NCI-H2227 (cell line): ENCODE data around the gene FNDC10.
A peak's percentile ranks its signal among the peaks of the same experiment; 100 is the strongest.
"Not testable (repeated sequence)": the region's sequence is repeated elsewhere in the genome, so short reads cannot be mapped to it uniquely, and the experiment has no call there.

Source experiments
- DNase-seq: peaks from one replicate; lab custom pipeline; 2025; ENCODE audit not compliant: unreplicated experiment; lab: John Stamatoyannopoulos, UW

Gene FNDC10

GRCh38 chr1:1599030-1599934 lies 653 bp downstream of the FNDC10 start:
- peak; percentile 67 for DNase-seq

- no peak for DNase-seq
Measured at GRCh38 chr1:1598720-1599029, 1.3 kb downstream of the FNDC10 start.

DNA sequence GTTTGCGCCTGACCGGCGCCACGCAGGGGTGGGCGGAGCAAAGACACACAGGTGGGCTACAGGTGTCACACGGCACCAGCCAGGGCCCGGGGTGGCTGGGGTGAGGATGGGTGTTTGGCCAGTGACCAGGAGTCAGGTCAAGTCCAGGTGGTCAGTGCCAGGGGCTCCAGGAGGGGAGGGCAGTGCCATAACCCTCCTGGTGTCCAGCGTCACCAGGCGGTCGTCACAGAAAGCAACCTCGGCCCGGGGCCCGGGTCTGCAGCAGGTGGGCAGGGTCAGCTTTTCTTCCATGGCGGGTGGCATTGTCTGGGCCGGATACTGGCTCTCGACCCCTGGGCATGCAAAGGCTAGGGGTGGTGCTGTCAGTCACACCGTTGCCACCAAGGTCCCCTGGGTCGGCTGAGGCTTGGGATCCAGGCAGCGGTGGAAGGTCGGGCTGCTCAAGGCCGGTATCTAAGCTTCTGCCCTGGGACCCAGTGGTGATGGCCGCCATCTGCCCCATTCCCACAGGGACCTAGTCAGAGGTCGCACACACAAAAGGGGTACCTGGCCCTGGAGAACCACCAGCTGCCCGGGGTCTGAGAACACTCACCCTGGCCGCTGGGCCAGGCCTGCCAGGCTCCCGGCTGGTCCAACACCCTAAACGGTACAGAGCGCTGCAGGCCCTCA lies 1.8 kb downstream of the FNDC10 start:
- DNase-seq, result no peak

DNA sequence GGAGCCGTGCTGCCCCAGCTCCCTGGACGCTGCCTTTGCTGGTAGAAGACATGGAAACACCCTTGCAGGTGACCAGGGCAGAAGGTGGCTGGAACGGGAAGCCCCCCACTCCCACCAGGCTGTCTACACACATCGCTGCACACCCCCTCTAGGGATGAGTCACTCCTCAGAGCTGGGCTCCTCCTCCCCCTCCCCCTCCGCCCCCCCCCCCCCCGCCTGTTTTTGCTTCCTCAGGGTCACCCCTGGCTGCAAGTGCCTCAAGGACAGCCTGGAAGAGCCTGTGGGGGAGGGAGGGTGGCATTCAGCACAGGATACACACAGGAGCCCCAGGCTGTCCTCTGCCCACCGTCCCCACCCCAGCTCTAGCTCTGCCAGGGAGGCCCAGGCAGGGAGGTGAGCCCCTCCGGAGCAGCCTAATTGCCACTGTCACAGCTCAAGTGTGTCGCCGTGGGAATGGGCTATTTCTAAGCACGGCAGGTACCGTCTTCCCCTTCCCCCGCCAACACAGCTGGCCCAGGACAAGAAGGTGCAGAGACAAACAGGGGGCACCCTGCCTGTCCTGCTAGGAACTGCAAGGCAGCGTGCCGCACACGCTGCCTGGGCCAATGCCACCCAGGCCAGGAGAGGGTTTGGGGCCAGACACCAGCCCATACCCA lies 2.5 kb downstream of the FNDC10 start:
- peak; percentile 45 for DNase-seq

DNA sequence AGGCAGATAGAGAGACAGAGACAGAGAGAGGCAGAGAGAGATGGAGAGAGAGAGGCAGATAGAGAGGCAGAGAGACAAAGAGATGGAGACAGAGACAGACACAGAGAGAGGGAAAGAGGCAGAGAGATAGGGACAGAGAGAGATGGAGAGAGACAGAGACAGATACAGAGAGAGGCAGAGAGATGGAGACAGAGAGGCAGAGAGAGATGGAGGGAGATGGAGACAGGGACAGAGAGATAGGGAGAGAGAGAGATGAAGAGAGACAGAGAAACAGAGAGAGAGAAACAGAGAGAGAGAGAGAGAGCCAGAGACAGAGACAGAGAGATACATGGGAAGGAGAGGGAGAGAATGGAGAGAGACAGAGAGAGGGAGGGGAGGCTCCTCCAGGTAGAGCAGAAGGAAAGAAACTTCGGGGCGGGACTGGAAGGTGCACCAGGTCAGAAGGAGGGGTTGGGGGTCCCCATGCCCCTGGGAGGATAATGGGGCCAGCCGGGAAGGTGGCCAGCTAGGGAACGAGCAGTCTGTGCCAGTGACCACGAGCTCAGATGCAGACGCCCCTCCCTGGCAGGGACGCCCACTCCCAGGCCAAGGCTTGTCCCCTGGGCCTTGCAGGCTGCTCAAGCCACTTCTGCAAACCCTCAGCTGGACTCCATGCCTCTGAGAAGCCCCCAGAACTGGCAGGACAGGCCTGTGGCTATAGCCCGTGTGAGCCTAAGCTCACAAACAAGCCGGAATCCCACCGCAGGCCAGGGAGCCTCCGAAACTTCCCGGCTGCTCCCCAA lies 3.3 kb downstream of the FNDC10 start:
- no peak for DNase-seq

DNA sequence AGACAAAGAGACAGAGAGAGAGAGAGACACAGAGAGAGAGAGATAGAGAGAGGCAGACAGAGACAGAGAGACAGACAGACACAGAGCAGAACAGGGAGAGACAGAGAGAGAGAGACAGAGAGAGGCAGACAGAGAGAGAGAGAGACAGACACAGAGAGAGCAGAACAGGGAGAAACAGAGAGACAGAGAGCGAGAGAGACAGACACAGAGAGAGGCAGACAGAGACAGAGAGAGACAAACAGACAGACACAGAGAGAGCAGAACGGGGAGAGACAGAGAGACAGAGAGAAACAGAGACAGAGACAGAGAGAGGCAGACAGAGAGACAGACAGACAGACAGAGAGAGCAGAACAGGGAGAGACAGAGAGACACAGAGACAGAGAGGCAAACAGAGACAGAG lies 4.6 kb downstream of the FNDC10 start:
- DNase-seq, result not testable (repeated sequence)

- no peak for DNase-seq
Measured at GRCh38 chr1:1594602-1595260, 5.2 kb downstream of the FNDC10 start.

GRCh38 chr1:1593834-1594601 lies 5.9 kb downstream of the FNDC10 start:
- DNase-seq, result no peak

DNA sequence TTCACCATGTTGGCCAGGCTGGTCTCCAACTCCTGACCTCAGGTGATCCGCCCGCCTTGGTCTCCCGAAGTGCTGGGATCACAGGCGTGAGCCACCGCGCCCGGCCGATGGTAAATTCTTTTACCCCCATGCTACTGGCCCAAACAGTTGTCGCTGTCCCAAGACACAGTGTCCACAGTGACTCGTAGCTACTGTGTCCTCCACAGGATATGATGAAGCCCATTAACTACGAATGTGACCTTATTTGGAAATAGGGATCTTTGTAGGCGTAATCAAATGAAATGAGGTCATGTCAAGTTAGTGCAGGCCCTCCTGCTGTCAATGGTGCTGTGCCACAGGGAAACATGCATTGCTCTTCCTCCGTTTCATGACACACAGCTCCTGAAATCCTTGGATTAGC lies 8.5 kb downstream of the FNDC10 start:
- no peak for DNase-seq

GRCh38 chr1:1583347-1584010 lies 16.5 kb downstream of the FNDC10 start:
- no peak for DNase-seq

- DNase-seq, result no peak
Measured at GRCh38 chr1:1582585-1583346, 17.2 kb downstream of the FNDC10 start.

GRCh38 chr1:1578371-1578940 lies 21.5 kb downstream of the FNDC10 start:
- DNase-seq, result no peak

DNA sequence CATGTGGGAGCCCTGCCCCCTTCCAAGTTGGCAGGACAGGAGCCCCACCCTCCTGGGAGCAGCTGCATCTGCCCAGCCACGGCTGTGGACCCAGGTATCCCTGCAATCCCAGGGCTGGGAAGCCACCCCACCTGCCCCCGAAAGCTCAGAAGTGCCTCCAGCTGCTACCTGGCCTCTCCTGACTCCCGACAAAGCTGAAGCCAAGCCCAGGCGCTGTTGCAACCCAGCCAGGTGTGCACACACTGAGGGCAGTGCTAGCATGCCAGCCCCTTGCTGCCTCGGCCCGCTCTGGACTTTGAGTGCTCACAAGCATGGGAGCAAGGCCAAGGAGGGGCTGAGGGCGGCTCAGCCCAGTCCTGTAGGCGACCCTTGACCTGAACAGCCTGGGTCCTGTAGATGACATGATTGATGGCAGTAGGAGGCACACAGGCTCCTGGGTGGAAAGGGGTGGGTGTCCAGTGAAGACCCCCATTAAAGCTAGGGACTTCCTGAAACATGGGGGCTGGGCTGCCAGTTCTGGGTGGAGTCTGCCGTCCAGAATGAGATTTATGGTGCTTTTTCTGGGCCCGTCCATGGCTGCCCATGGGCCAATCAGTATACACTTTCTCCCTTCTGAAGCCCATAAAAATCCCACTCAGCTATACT lies 22.4 kb downstream of the FNDC10 start:
- no peak for DNase-seq

- DNase-seq, result peak; percentile 97
Measured at GRCh38 chr1:1574721-1575537, 25.0 kb downstream of the FNDC10 start, which contains the start of gene SSU72. TSS of gene SSU72 (minus strand) at chr1:1574863. CDS start at chr1:1574557, 306 bp downstream.

DNA sequence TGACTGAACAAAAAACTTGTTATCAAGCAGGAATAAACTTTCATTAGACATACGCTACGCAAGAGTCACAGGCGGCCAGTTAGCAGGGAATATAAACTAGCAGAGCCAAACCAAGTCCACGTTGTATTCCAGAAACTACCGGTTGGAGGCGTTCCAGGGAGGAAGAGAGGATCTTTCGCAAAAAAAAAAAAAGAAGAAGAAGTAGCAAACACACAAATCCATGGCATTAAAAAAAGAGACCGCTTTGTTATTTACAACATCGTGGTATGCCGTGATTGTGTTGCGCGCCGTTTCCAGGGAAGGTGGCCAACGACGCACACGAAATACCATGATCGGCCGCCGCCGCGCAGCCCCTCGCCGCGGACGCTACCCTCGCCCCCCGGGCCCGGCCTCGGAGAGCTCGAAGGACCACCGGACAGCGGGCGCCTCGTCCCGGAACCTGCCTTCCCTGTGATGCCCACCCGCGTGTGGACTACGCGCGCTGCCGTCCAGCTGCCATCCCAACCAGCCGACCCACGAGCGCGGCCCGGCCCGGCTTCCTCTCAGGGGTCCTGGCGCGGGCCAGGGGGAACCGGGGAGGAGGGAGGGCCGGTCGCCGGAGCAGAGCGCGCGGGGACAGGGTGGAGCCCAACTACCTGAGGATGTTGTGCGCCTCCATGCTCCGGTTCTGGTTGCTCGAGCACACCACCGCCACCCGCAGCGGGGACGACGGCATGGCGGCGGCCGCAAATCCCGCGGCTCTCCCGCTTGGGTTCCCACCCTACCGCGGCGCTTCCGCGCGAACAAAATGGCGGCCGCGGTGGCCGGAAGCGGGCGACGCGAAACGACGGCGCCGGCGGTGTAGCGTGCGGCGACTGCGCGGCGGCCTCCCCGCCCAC lies 25.9 kb downstream of the FNDC10 start:
- peak; percentile 91 for DNase-seq

- no peak for DNase-seq
Measured at GRCh38 chr1:1569341-1569740, 30.6 kb downstream of the FNDC10 start.
